ENCODE results near the gene LRRC37A.
"Not testable (repeated sequence)": the region's sequence is repeated elsewhere in the genome, so short reads cannot be mapped to it uniquely, and the experiment has no call there.

GRCh38 chr17:46281336-46281735 is 13.6 kb upstream of the LRRC37A start:
- TF ChIP-seq POLR2A (IDR thresholded peaks at IDR 0.05; ENCODE audit: low read length); GATA1 (IDR thresholded peaks at IDR 0.05; ENCODE audit: low read depth, low read length): not testable (repeated sequence)
